Measurements from ENCODE around the gene TTC23. TPM values are rescaled to one million over a fixed set of nuclear protein-coding genes. Genes with fewer than 3 reads are reported as not detected.

The TTC23 gene
- total RNA-seq, 1 experiment from 2014 or later = 17.8 TPM

DNA sequence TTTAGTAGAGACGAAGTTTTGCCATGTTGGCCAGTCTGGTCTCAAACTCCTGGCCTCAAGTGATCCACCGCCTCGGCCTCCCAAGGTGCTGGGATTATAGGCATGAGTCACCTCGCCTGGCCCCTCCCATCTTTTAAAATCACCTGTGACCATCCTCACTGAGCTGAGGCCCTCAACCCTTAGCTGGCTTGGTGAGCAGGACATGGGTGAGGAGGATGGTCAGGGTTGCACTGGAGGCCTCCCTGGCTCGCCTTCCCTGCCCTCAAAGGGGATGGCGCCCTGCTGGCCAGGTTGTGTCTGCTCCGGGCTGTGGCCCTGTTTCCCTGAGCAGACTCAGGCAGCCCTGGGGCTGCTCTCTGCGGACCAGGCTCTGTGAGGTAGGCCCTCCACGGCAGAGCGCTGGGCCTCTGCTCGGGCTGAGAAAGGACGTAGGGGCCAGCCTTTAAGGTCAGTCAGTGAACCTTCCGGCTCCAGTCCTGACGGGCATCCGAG is 110.8 kb downstream of the TTC23 start:
- no peak for TF ChIP-seq GRHL2 (CRISPR knock-in tag; IDR thresholded peaks at IDR 0.05; ENCODE audit: insufficient replicate concordance, severe bottlenecking)
- TF ChIP-seq GABPB1 (CRISPR knock-in tag; IDR thresholded peaks at IDR 0.05) = no peak
- TF ChIP-seq, protein P1, sequence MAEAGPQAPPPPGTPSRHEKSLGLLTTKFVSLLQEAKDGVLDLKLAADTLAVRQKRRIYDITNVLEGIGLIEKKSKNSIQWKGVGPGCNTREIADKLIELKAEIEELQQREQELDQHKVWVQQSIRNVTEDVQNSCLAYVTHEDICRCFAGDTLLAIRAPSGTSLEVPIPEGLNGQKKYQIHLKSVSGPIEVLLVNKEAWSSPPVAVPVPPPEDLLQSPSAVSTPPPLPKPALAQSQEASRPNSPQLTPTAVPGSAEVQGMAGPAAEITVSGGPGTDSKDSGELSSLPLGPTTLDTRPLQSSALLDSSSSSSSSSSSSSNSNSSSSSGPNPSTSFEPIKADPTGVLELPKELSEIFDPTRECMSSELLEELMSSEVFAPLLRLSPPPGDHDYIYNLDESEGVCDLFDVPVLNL (CRISPR knock-in tag; IDR thresholded peaks at IDR 0.05; ENCODE audit: borderline replicate concordance, low read depth) = no peak
- TF ChIP-seq ETV6 (CRISPR knock-in tag; IDR thresholded peaks at IDR 0.05) = no peak
- no peak for TF ChIP-seq JUN (CRISPR knock-in tag; IDR thresholded peaks at IDR 0.05)
- TF ChIP-seq, protein P2, sequence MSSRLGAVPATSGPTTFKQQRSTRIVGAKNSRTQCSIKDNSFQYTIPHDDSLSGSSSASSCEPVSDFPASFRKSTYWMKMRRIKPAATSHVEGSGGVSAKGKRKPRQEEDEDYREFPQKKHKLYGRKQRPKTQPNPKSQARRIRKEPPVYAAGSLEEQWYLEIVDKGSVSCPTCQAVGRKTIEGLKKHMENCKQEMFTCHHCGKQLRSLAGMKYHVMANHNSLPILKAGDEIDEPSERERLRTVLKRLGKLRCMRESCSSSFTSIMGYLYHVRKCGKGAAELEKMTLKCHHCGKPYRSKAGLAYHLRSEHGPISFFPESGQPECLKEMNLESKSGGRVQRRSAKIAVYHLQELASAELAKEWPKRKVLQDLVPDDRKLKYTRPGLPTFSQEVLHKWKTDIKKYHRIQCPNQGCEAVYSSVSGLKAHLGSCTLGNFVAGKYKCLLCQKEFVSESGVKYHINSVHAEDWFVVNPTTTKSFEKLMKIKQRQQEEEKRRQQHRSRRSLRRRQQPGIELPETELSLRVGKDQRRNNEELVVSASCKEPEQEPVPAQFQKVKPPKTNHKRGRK (CRISPR knock-in tag; IDR thresholded peaks at IDR 0.05; ENCODE audit: borderline replicate concordance) = no peak
- TF ChIP-seq, protein P3, sequence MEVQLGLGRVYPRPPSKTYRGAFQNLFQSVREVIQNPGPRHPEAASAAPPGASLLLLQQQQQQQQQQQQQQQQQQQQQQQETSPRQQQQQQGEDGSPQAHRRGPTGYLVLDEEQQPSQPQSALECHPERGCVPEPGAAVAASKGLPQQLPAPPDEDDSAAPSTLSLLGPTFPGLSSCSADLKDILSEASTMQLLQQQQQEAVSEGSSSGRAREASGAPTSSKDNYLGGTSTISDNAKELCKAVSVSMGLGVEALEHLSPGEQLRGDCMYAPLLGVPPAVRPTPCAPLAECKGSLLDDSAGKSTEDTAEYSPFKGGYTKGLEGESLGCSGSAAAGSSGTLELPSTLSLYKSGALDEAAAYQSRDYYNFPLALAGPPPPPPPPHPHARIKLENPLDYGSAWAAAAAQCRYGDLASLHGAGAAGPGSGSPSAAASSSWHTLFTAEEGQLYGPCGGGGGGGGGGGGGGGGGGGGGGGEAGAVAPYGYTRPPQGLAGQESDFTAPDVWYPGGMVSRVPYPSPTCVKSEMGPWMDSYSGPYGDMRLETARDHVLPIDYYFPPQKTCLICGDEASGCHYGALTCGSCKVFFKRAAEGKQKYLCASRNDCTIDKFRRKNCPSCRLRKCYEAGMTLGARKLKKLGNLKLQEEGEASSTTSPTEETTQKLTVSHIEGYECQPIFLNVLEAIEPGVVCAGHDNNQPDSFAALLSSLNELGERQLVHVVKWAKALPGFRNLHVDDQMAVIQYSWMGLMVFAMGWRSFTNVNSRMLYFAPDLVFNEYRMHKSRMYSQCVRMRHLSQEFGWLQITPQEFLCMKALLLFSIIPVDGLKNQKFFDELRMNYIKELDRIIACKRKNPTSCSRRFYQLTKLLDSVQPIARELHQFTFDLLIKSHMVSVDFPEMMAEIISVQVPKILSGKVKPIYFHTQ (CRISPR knock-in tag; IDR thresholded peaks at IDR 0.05) = no peak
- TF ChIP-seq, protein P4, sequence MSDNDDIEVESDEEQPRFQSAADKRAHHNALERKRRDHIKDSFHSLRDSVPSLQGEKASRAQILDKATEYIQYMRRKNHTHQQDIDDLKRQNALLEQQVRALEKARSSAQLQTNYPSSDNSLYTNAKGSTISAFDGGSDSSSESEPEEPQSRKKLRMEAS (CRISPR knock-in tag; IDR thresholded peaks at IDR 0.05) = no peak
- TF ChIP-seq GTF2I (CRISPR knock-in tag; conservative IDR thresholded peaks at IDR 0.05) = no peak
- no peak for TF ChIP-seq ZNF138 (CRISPR knock-in tag; conservative IDR thresholded peaks at IDR 0.05)
- H3K4me1 Mint-ChIP-seq = peaks cover 49% of the 10 kb centered on the region
- POLR2A ChIA-PET = no interaction called here
- H3K27me3 Mint-ChIP-seq (ENCODE audit: low read depth) = no peaks in the 10 kb centered on the region
- CTCF ChIA-PET = no interaction called here
- H3K27ac Mint-ChIP-seq = no peak overlapping the region
- H3K4me3 Mint-ChIP-seq = no peak overlapping the region
- no peaks in the 10 kb centered on the region for H3K9me3 Mint-ChIP-seq
- DNase-seq (ENCODE audit: low spot score) (no peak), ATAC-seq (peak; percentile 40)
- peaks cover 18% of the 10 kb centered on the region; the same call in 1 of the 2 replicates for H3K36me3 Mint-ChIP-seq

DNA sequence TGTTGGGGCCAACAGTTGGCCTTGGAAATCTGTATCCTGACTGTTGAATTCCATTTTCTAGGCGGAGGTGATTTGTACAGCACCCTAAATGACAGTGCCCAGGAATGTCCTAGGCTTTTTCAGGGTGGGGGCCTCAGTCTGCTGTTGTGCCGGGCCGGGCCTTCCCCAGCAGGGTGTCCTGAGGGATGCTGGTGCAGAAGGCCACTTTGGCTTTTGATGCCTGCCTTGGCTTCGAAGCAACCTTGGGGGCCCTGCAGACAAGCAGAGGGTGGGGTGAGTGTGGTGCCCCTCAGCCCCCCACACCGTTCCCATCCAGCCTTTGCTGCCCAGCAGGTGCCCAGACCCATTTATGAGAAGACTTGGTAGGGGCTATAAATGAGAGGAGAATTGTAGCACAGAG is 111.5 kb downstream of the TTC23 start:
- ChIA-PET CTCF (no interaction called here), POLR2A (no interaction called here)
- TF ChIP-seq NFE2L1 (CRISPR knock-in tag; IDR thresholded peaks at IDR 0.05) (no peak), NFYB (CRISPR knock-in tag; conservative IDR thresholded peaks at IDR 0.05; ENCODE audit: low read depth) (no peak), TEAD1 (CRISPR knock-in tag; IDR thresholded peaks at IDR 0.05) (no peak)
- ATAC-seq = no peak
- no peak overlapping the region for H3K27ac Mint-ChIP-seq
- no peak overlapping the region for H3K4me3 Mint-ChIP-seq
- peaks cover 18% of the 10 kb centered on the region; the same call in 1 of the 2 replicates for H3K36me3 Mint-ChIP-seq
- H3K27me3 Mint-ChIP-seq (ENCODE audit: low read depth) = no peaks in the 10 kb centered on the region
- DNase-seq (ENCODE audit: low spot score) = no peak
- H3K4me1 Mint-ChIP-seq = peaks cover 42% of the 10 kb centered on the region
- H3K9me3 Mint-ChIP-seq = no peaks in the 10 kb centered on the region

DNA sequence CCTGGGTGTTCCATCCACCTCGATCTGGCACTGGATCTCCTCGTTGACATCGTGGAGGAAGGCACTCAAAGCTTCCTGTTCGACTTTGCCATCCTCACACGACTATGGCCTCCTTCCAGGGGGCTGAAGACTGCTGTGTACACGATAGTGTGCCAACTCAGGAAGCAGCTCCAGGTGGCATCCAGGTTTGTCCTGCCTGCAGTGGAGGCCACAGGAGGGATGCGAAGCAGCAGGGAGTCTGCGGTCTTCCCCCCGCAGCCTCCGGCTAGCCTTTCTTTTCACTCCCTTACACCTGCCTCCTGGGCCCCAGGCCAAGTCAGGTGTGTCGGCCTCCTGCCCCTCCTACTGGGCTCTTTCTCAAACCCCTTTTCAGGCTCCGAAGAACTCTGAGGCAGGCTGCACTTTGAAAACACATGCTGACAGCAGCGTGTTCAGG is 112.3 kb downstream of the TTC23 start:
- Mint-ChIP-seq H3K4me1 (peaks cover 35% of the 10 kb centered on the region), H3K36me3 (peaks cover 18% of the 10 kb centered on the region; the same call in 1 of the 2 replicates), H3K27me3 (ENCODE audit: low read depth) (no peaks in the 10 kb centered on the region), H3K4me3 (no peak overlapping the region), H3K9me3 (no peaks in the 10 kb centered on the region), H3K27ac (no peak overlapping the region)
- ChIA-PET POLR2A (no interaction called here), CTCF (no interaction called here)
- ATAC-seq (no peak), DNase-seq (ENCODE audit: low spot score) (no peak)
- TF ChIP-seq, protein P1 (CRISPR knock-in tag; IDR thresholded peaks at IDR 0.05; ENCODE audit: borderline replicate concordance, low read depth) = no peak
- TF ChIP-seq ZNF423 (CRISPR knock-in tag; IDR thresholded peaks at IDR 0.05) = peak; percentile 66

Measured in WTC11 (cell line).